HepG2 (cell line): ENCODE data around the gene NT5C. TPM values are rescaled to one million over a fixed set of nuclear protein-coding genes. Genes with fewer than 3 reads are reported as not detected.

Experiments used
- ASH2L ChIP-seq: fragments of 300-600, 200-600 bp; sonication (generic); IDR thresholded peaks from 2 replicates; pipeline ENCODE4 v1.7.0; 2017; ENCODE audit warnings: low read depth, mild to moderate bottlenecking, moderate library complexity, mixed read lengths, low read length; ENCODE audit not compliant: insufficient read length
- BRF2 ChIP-seq: sonication (generic); formaldehyde crosslinking; IDR thresholded peaks from 2 replicates; pipeline ENCODE4 v1.8.1; 2022; ENCODE audit warnings: mild to moderate bottlenecking, missing genetic modification reagents
- CHD2 ChIP-seq: IDR thresholded peaks from 2 replicates; pipeline ENCODE4 v1.6.1; 2011; ENCODE audit warnings: low read depth, low read length, improper control_type of control experiment
- FUBP1 ChIP-seq: sonication (generic); formaldehyde crosslinking; IDR thresholded peaks from 2 replicates; pipeline ENCODE4 v1.5.1; 2020; ENCODE audit warnings: missing genetic modification reagents, mild to moderate bottlenecking, borderline replicate concordance
- MAF1 ChIP-seq: sonication (generic); formaldehyde crosslinking; IDR thresholded peaks from 2 replicates; pipeline ENCODE4 v1.5.0; 2020; ENCODE audit warnings: missing genetic modification reagents, borderline replicate concordance
- NCOA1 ChIP-seq: sonication (generic); formaldehyde crosslinking; IDR thresholded peaks from 2 replicates; pipeline ENCODE4 v1.9.0; 2021; ENCODE audit warnings: missing genetic modification reagents
- XRCC5 ChIP-seq: fragments of 200-400 bp; formaldehyde crosslinking; optimal IDR thresholded peaks from 2 replicates; pipeline ENCODE3; 2017; ENCODE audit warnings: mild to moderate bottlenecking, low read length
- ZBTB3 ChIP-seq: sonication (generic); formaldehyde crosslinking; IDR thresholded peaks from 2 replicates; pipeline ENCODE4 v1.4.0; 2020; ENCODE audit warnings: low read depth, mild to moderate bottlenecking, moderate library complexity, missing genetic modification reagents, borderline replicate concordance
- ZNF3 ChIP-seq: IDR thresholded peaks from 2 replicates; pipeline ENCODE4 v1.7.0; 2017; ENCODE audit warnings: inconsistent platforms
- ZNF703 ChIP-seq: sonication (generic); formaldehyde crosslinking; IDR thresholded peaks from 2 replicates; pipeline ENCODE4 v1.5.1; 2020; ENCODE audit warnings: missing genetic modification reagents, mild to moderate bottlenecking, moderate library complexity, borderline replicate concordance
- ZNF709 ChIP-seq: sonication (generic); formaldehyde crosslinking; IDR thresholded peaks from 2 replicates; pipeline ENCODE4 v1.5.0; 2020; ENCODE audit warnings: mild to moderate bottlenecking, missing genetic modification reagents
- ZNF761 ChIP-seq: sonication (generic); formaldehyde crosslinking; conservative IDR thresholded peaks from 2 replicates; pipeline ENCODE4 v1.4.0; 2020; ENCODE audit warnings: mild to moderate bottlenecking, missing genetic modification reagents
- ZNF841 ChIP-seq: sonication (generic); formaldehyde crosslinking; IDR thresholded peaks from 2 replicates; pipeline ENCODE4 v1.8.1; 2023; ENCODE audit warnings: missing genetic modification reagents, borderline replicate concordance
- polyA plus RNA-seq, 8 experiments: library from polyadenylated mRNA; depleted of rRNA in 3 of 8; stranded (reverse) in 7 of 8; unstranded in 1 of 8; fragments of >200 nt; fragmentation: Illumina TruSeq in 4 of 8; extraction: Trizol in 4 of 8; gene quantifications; 2 replicates each; pipeline versions ENCODE4 v1.2.1 to v1.2.3, GENCODE V29; 2011 to 2016; ENCODE audit warnings: low read depth in 4 of 8, missing spikeins in 1 of 8, mixed read lengths in 1 of 8; ENCODE audit not compliant: insufficient read depth in 1 of 8
- total RNA-seq, 5 experiments: library from RNA; depleted of rRNA; stranded (reverse); fragments of >200 nt; fragmentation: Illumina TruSeq; extraction: Trizol; gene quantifications; 2 replicates each; pipeline ENCODE4 v1.2.3, GENCODE V29; 2016; ENCODE audit warnings: low read depth in 1 of 5
- TF ChIP-seq, protein P1 (sequence below): sonication (generic); formaldehyde crosslinking; IDR thresholded peaks from 2 replicates; pipeline ENCODE4 v1.4.0; 2020; ENCODE audit warnings: missing genetic modification reagents, borderline replicate concordance
- TF ChIP-seq, protein P2 (sequence below): sonication (generic); formaldehyde crosslinking; IDR thresholded peaks from 2 replicates; pipeline ENCODE4 v1.5.1; 2020; ENCODE audit warnings: mild to moderate bottlenecking, moderate library complexity, missing genetic modification reagents
- TF ChIP-seq, protein P3 (sequence below): sonication (generic); formaldehyde crosslinking; IDR thresholded peaks from 2 replicates; pipeline ENCODE4 v1.8.1; 2023; ENCODE audit warnings: mild to moderate bottlenecking, missing genetic modification reagents
- TF ChIP-seq, protein P4 (sequence below): sonication (generic); formaldehyde crosslinking; IDR thresholded peaks from 2 replicates; pipeline ENCODE4 v1.9.0; 2021; ENCODE audit warnings: missing genetic modification reagents, borderline replicate concordance

Gene NT5C
- total and polyA plus RNA-seq, 2 of the 13 experiments (the other 11 are each of a cell fraction or from before 2014, with no cell fraction given): 42.8 to 48.6 TPM

DNA sequence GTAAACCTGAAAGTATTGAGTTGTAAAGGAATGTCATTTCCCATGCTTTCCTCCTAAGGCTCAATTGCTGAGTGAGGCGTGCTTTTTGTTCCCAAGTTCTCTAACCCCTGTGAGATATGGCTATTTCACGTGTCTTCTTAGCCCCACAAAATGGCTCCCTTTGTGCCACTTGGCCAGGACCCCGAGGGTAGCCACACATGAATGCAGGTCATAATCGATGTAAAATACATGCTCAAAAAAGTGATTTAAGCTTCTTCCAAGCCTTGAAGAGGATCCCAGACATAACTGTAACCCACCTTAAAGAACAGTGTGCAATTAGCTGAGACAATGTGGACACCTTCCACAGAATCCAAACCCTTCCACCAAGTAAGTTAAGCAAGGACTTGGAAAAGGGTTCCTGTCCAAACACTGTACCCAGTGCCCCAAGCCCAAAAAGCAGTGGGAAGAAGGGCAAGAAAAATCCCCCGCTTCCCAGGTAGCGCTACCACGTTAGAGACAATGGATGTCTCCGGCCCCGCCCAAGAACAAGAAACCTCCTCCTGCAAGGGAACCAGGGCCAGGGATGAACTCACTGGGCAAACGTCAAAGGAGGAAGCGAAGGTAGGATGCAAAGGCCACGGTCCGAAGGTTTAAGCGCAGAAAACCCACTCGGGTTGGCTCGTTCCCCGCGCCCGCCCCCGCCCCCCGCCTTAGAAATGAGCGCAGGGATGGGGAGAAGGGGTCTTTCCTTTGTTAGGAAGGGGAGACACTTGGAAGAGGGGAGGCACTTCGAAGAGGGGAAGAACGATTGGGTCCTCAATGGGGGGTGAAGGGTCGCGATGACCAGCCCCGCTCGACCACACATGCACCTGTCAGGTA lies 21.6 kb upstream of the NT5C start (continued):
- TF ChIP-seq, protein P1, sequence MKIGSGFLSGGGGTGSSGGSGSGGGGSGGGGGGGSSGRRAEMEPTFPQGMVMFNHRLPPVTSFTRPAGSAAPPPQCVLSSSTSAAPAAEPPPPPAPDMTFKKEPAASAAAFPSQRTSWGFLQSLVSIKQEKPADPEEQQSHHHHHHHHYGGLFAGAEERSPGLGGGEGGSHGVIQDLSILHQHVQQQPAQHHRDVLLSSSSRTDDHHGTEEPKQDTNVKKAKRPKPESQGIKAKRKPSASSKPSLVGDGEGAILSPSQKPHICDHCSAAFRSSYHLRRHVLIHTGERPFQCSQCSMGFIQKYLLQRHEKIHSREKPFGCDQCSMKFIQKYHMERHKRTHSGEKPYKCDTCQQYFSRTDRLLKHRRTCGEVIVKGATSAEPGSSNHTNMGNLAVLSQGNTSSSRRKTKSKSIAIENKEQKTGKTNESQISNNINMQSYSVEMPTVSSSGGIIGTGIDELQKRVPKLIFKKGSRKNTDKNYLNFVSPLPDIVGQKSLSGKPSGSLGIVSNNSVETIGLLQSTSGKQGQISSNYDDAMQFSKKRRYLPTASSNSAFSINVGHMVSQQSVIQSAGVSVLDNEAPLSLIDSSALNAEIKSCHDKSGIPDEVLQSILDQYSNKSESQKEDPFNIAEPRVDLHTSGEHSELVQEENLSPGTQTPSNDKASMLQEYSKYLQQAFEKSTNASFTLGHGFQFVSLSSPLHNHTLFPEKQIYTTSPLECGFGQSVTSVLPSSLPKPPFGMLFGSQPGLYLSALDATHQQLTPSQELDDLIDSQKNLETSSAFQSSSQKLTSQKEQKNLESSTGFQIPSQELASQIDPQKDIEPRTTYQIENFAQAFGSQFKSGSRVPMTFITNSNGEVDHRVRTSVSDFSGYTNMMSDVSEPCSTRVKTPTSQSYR (CRISPR knock-in tag): no peak
- TF ChIP-seq XRCC5 (no peak), ZNF3 (CRISPR knock-in tag) (no peak), ASH2L (no peak), ZNF841 (CRISPR knock-in tag) (no peak), ZBTB3 (CRISPR knock-in tag) (no peak), ZNF703 (no peak), ZNF709 (CRISPR knock-in tag) (no peak), BRF2 (CRISPR knock-in tag) (no peak), MAF1 (CRISPR knock-in tag) (no peak), NCOA1 (CRISPR knock-in tag) (no peak), ZNF761 (CRISPR knock-in tag) (no peak), FUBP1 (CRISPR knock-in tag) (no peak), CHD2 (no peak)
- TF ChIP-seq, protein P2, sequence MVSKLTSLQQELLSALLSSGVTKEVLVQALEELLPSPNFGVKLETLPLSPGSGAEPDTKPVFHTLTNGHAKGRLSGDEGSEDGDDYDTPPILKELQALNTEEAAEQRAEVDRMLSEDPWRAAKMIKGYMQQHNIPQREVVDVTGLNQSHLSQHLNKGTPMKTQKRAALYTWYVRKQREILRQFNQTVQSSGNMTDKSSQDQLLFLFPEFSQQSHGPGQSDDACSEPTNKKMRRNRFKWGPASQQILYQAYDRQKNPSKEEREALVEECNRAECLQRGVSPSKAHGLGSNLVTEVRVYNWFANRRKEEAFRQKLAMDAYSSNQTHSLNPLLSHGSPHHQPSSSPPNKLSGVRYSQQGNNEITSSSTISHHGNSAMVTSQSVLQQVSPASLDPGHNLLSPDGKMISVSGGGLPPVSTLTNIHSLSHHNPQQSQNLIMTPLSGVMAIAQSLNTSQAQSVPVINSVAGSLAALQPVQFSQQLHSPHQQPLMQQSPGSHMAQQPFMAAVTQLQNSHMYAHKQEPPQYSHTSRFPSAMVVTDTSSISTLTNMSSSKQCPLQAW (CRISPR knock-in tag): no peak
- TF ChIP-seq, protein P3, sequence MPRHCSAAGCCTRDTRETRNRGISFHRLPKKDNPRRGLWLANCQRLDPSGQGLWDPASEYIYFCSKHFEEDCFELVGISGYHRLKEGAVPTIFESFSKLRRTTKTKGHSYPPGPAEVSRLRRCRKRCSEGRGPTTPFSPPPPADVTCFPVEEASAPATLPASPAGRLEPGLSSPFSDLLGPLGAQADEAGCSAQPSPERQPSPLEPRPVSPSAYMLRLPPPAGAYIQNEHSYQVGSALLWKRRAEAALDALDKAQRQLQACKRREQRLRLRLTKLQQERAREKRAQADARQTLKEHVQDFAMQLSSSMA (CRISPR knock-in tag): no peak
- TF ChIP-seq, protein P4, sequence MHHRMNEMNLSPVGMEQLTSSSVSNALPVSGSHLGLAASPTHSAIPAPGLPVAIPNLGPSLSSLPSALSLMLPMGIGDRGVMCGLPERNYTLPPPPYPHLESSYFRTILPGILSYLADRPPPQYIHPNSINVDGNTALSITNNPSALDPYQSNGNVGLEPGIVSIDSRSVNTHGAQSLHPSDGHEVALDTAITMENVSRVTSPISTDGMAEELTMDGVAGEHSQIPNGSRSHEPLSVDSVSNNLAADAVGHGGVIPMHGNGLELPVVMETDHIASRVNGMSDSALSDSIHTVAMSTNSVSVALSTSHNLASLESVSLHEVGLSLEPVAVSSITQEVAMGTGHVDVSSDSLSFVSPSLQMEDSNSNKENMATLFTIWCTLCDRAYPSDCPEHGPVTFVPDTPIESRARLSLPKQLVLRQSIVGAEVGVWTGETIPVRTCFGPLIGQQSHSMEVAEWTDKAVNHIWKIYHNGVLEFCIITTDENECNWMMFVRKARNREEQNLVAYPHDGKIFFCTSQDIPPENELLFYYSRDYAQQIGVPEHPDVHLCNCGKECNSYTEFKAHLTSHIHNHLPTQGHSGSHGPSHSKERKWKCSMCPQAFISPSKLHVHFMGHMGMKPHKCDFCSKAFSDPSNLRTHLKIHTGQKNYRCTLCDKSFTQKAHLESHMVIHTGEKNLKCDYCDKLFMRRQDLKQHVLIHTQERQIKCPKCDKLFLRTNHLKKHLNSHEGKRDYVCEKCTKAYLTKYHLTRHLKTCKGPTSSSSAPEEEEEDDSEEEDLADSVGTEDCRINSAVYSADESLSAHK (CRISPR knock-in tag): no peak
